ENCODE data around the gene STIM1.
"Not testable (repeated sequence)": the region's sequence is repeated elsewhere in the genome, so short reads cannot be mapped to it uniquely, and the experiment has no call there.

Gene STIM1

DNA sequence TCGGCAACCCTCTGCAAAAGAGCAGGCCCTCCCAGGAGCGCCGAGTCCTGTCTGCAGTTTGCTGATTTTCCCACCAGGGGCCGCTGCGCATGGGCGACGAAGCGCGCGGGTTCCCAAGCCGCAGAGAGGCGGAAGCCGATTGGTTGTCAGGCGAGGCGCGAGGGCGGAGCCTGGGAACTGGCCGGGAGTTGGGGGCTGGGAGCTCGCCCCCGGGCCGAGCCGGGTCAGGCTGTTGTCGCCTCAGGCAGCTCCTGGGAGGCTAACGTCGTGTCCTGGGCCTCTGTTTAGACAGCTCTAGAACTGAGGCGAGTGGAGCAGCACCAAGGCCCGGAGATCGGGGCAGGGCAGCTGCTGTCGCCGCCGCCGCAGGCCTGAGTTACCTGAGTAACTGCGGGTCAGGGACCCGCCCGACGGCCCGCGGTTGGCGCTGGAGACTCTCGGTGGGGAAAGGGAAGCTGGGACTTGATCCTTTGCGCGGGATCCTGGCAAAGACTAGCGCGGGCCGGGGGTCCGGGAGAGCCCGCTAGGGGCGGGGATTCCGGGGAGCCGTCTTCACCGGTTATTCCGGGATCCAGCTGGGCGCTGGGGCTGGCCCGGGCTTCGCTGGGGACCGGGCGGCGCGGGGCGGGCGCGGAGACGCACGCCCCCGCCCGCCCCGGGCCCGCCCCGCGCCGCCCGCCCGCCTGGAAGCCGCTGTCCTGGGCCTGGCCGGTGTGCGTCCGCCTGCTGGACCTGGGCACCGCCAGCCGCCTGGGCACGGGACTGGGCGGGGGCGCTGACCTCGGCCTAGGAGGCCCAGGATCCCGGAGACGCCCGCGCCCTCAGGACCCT, at the start of gene STIM1:
TSS of gene STIM1 (plus strand) at position 688 of the 831 bp plus-strand sequence. CDS start 607 bp downstream, outside the sequence.
- peak; percentile 85 for ATAC-seq
- Mint-ChIP-seq H3K9me3 (no peaks in the 10 kb centered on the region), H3K4me1 (peaks cover 62% of the 10 kb centered on the region), H3K4me3 (peak within 1 kb of the TSS; percentile 97 to 99), H3K27ac (peak within 1 kb of the TSS; percentile 99), H3K27me3 (no peaks in the 10 kb centered on the region)
- peak; percentile 100 for DNase-seq

DNA sequence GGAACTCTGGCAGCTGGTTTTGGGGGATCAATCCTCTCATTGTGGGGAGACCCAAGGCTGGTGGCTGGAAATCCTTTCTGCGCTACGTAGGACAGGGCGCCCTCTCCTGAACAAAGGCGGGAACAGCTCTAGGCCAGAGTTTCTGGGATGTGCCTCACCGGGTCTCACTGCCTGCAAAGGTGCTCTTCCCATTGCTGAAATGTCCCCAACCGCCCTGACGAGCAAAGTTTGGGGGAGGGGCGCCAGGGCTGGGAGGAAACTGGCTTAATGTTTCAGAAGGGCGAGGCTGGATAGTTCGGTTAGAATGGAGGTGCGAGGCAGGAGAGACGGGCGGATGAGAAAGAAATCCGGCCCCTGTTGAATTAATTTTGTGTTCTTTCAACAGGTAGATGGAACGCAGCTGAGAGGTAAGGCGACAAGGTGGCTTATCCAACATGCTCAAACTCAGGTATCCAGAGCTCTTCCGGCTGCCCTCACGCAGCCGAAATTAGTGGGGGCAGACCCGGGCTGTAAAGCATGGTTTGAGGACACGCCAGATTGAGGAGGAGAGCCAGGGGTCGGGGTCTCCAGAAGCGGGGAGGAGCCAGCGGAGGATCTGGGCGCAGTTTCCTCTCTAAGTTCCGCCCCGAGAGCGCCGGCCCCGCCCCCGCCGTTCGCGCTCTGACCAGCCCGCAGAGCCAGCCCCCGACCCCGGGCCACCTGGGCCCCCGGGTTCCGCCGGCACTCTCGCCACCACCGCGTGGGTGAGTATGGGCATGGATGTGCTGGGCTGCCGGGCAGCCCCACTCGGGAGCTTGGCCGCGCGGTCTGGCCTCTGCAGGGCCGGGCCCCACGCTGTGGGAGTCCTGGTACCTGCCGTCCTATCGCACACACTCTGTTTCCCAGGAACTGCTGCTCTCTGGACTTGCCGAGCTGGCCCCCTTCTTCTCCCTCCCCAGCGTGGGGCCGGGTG, 47.3 kb upstream of the STIM1 start, which contains the start of gene PGAP2:
TSS of gene PGAP2 (plus strand) at position 652 of the 952 bp plus-strand sequence. CDS start 2,700 bp downstream, outside the sequence.
- Mint-ChIP-seq H3K27ac (peak within 1 kb of the TSS; percentile 78 to 91), H3K27me3 (no peaks in the 10 kb centered on the region), H3K9me3 (no peaks in the 10 kb centered on the region), H3K4me3 (peak within 1 kb of the TSS; percentile 93 to 98), H3K4me1 (peaks cover 43% of the 10 kb centered on the region)
- peak; percentile 72 for ATAC-seq
- DNase-seq = peak; percentile 46 to 60

DNA sequence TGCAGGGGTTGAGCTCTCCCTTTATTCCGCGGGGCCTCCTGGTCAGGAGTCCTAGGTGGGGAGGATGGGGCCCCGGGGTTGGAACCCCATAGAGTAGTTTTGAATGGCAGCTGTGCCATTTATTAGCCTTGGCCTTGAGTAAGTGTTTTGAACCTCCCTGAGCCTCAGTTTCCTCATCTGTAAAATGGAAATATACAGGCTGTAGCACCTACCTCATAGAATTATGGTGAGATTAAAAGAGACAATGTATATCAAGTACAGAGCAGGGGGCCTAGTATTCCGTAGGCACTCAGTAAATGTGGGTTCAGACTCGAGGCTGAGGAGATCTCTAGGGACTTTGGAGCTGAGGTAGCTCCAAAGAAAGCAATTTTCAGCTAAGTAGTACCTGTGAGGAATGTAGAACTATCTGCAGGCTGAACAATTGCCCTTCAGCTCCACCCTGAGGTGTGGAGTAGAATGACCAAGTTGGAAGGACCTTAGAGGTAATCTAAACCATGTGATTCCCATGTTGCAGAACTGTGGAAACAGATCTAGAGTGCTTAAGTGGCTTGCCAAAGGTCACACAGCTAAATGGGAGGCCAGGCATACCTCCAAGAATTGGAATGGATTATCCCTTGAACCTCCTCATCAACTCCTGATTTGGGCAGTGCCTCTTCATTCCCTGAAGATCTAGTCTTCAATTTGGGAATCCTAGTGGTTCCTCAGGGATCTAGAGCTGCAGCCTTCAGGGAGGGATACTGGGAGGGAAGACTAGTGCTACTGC, 46.4 kb upstream of the STIM1 start:
- no peaks in the 10 kb centered on the region for H3K27me3 Mint-ChIP-seq
- peak overlapping the region; percentile 93 to 98 for H3K4me3 Mint-ChIP-seq
- peak in 1 of 2 donors; percentile 60 for DNase-seq
- H3K4me1 Mint-ChIP-seq = peaks cover 40% of the 10 kb centered on the region
- no peaks in the 10 kb centered on the region for H3K9me3 Mint-ChIP-seq
- H3K27ac Mint-ChIP-seq = peak overlapping the region in 1 of 2 donors; percentile 39
- peak; percentile 90 for ATAC-seq

DNA sequence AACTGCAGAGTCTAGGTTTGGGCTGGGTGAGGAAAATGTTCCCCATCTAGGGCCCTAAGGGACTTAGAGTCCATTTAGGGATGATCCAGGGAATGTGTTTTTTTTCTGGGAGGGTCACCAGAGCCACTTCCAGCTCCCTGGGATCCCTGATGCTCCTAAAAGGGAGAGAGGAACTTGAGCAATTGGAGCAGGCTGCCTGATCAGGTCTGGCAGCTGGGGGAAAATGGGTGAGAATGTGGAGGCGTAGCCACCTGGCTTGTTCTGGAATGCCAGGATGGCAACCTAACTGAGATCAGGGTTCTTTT, 45.9 kb upstream of the STIM1 start:
- ATAC-seq (no peak), DNase-seq (no peak)
- H3K27ac Mint-ChIP-seq = no peak overlapping the region
- H3K9me3 Mint-ChIP-seq = no peaks in the 10 kb centered on the region
- H3K27me3 Mint-ChIP-seq = no peaks in the 10 kb centered on the region
- H3K4me3 Mint-ChIP-seq = no peak overlapping the region
- peaks cover 36% of the 10 kb centered on the region for H3K4me1 Mint-ChIP-seq

DNA sequence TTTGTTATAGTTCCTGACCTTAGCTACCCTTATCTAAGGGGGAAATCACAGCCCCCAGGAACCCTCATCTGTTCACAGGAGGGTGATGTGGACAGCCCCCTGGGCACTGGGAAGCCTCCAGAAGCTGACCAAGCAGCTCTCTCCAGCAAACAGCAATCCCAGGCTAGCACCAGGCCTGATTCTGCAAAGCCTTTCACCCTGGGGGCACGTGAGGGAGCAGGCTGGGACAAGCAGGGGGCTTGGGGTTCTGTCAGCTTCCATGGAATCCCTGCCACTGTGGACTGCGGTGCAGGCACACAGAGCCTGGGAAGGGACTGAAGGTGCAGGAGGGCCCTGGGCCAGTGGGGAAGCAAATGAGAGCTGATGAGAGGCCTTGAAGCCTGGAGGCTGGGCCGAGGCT, 45.0 kb upstream of the STIM1 start:
- no peak overlapping the region for H3K4me3 Mint-ChIP-seq
- no peaks in the 10 kb centered on the region for H3K9me3 Mint-ChIP-seq
- no peak overlapping the region for H3K27ac Mint-ChIP-seq
- H3K4me1 Mint-ChIP-seq = peaks cover 36% of the 10 kb centered on the region
- DNase-seq (no peak), ATAC-seq (no peak)
- H3K27me3 Mint-ChIP-seq = no peaks in the 10 kb centered on the region

DNA sequence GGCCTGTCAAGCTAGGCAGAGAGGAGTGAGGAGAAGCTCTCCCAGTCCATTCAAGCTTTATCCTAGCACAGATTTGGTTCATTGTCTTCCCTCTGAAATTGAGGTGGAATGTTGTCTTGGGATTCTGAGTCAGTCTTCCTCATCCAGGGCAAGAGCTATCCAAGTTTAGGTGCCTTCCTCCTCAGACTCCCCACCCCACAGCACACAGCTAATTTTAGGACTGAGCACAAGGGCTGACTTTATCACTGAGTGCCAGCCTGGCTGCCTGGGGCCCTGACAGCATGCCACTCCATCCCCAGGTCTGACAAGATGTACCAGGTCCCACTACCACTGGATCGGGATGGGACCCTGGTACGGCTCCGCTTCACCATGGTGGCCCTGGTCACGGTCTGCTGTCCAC, 44.5 kb upstream of the STIM1 start:
- H3K4me3 Mint-ChIP-seq = no peak overlapping the region
- no peaks in the 10 kb centered on the region for H3K27me3 Mint-ChIP-seq
- H3K27ac Mint-ChIP-seq = no peak overlapping the region
- DNase-seq (no peak), ATAC-seq (no peak)
- H3K4me1 Mint-ChIP-seq = peaks cover 36% of the 10 kb centered on the region
- no peaks in the 10 kb centered on the region for H3K9me3 Mint-ChIP-seq

DNA sequence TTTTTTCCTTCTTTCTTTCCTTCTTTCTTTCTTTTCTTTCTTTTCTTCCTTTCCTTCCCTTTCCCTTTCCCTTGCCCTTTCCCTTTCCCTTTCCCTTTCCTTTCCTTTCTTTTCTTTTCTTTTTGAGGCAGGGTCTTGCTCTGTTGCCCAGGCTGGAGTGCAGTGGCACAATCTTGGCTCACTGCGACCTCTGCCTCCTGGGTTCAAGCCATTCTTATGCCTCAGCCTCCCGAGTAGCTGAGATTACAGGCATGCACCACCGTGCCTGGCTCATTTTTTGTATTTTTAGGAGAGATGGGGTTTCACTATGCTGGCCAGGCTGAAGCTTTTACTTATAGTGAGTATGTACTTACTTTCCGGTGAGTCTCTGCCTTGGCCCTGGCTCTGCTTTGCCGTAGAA, 40.6 kb upstream of the STIM1 start:
- not testable (repeated sequence) for H3K4me3 Mint-ChIP-seq, H3K27ac Mint-ChIP-seq, H3K9me3 Mint-ChIP-seq, ATAC-seq, H3K27me3 Mint-ChIP-seq, DNase-seq
- peaks cover 11% of the 10 kb centered on the region for H3K4me1 Mint-ChIP-seq

DNA sequence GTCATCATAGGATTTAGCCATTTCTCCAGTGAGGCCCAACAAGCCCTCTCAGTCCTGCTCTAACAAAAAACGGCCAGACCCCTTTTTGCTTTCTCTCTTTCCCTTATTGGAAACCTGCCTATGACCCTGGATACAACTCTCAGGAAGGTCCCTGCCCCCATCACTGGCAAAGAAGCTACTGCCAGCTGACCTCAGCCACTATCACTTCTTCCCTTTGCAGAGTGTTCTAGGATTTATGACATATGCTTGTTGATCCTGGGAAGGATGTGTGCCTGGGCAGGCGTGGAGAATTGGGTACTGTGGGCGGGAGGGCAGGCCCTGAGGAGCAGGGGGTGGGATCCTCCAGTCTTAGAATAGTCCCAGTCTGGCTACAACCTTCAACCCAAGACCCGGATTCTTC, 39.6 kb upstream of the STIM1 start:
- peaks cover 8% of the 10 kb centered on the region for H3K4me1 Mint-ChIP-seq
- no peaks in the 10 kb centered on the region for H3K27me3 Mint-ChIP-seq
- DNase-seq (no peak), ATAC-seq (no peak)
- no peak overlapping the region for H3K4me3 Mint-ChIP-seq
- no peak overlapping the region for H3K27ac Mint-ChIP-seq
- H3K9me3 Mint-ChIP-seq = no peaks in the 10 kb centered on the region

DNA sequence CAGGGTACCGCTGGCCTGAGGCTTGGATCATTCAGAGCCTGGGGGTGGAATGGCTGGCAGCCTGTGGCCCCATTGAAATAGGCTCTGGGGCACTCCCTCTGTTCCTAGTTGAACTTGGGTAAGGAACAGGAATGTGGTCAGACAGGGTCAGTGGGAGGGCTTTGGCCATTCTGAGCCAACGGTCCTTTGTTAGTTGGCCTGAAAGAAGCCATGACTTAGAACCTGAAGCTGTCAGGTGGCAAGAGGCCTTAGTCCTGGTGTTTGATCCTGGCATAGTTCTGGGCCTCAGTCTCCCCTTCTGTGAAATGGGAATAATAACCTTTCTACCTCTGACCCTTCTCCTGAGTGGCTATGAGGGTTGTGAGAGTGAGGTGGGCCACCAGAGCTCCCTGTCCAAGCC, 38.8 kb upstream of the STIM1 start:
- DNase-seq (no peak), ATAC-seq (no peak)
- Mint-ChIP-seq H3K9me3 (no peaks in the 10 kb centered on the region), H3K27ac (no peak overlapping the region), H3K4me3 (no peak overlapping the region), H3K27me3 (no peaks in the 10 kb centered on the region), H3K4me1 (no peaks in the 10 kb centered on the region)

DNA sequence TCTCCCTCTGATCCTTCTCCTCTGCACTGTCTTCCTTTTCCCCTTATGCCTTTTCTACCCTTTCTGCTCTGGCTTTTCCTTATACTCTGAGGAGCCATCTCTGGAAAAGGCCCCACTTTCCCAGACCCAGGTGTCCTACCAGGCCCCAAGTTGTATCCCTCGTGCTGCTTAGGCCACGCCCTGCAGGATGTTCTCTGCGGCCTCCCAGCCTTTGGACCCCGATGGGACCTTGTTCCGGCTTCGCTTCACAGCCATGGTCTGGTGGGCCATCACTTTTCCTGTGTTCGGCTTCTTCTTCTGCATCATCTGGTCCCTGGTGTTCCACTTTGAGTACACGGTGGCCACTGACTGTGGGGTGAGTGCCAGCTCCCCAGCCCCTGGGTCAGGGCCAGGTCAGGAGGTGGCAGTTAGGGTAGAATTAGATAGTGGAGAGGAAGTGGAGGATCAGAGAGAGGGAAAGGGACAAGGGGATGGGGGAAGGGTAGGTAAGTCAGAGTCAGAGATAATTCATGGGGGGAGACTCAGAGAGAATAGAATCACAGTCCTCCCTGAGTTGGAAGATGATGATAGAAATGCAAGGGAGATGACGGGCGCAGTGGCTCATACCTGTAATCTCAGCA, 38.2 kb upstream of the STIM1 start:
- ATAC-seq = no peak
- Mint-ChIP-seq H3K4me1 (no peaks in the 10 kb centered on the region), H3K4me3 (no peak overlapping the region), H3K27me3 (no peaks in the 10 kb centered on the region), H3K9me3 (no peaks in the 10 kb centered on the region), H3K27ac (peak overlapping the region in 1 of 2 donors; percentile 83)
- no peak for DNase-seq

DNA sequence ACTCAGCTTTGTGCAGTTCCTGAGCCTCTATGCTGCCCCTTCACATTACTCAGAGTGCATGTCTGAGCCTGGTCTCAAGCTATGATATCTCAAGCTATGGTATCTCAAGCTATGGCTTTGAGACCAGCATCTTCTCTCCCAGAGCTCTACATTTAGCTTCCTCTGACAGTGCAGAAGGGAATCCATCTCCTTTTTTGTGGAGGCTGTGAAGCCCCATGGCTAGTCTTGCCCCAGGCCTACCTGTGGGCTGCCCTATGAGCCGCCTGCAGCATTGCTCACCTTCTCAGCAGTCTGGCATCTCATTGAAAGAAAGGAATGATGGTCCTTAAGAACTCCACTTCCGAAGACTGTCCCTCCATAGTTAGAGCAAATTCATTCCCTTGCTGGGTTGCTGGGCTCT, 34.5 kb upstream of the STIM1 start:
- Mint-ChIP-seq H3K4me3 (no peak overlapping the region), H3K27ac (no peak overlapping the region), H3K9me3 (no peaks in the 10 kb centered on the region), H3K27me3 (no peaks in the 10 kb centered on the region), H3K4me1 (peaks cover 24% of the 10 kb centered on the region)
- ATAC-seq (no peak), DNase-seq (no peak)

DNA sequence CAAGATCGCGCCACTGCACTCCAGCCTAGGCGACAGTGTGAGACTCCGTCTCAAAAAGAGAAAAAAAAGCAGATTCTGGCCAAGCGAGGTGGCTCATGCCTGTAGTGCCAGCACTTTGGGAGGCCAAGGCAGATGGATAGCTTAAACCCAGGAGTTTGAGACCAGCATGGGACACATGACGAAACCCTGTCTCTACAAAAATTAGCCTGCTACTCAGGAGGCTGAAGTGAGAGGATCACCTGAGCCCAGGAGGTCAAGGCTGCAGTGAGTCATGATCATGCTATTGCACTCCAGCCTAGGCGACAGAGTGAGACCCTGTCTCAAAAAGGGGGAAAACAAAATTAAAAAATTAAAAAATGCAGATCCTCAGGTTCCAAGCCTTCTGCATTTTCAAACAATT, 33.2 kb upstream of the STIM1 start:
- Mint-ChIP-seq H3K4me3 (no peak overlapping the region), H3K27ac (no peak overlapping the region), H3K4me1 (peaks cover 37% of the 10 kb centered on the region), H3K9me3 (no peaks in the 10 kb centered on the region), H3K27me3 (no peaks in the 10 kb centered on the region)
- DNase-seq (no peak), ATAC-seq (no peak)

DNA sequence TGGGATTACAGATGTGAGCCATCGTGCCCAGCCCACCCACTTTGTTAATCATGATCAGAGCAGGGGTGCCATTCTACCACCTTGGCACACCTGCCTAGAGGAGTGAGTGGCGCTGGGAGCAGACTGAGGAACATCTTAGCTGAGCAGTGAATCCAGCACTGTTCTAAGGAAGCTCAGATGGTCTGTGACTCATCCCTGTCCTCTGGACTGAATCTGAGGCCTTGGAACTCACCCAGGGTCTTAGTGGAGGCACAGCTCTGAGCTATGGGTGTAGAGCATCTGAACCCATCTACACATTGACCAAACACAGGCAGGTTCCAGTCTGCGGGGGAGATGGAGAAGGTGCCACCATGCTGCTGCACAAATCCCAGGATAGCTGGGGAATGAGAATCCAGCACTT, 32.2 kb upstream of the STIM1 start:
- no peaks in the 10 kb centered on the region for H3K9me3 Mint-ChIP-seq
- ATAC-seq (no peak), DNase-seq (no peak)
- H3K27ac Mint-ChIP-seq = no peak overlapping the region
- peaks cover 46% of the 10 kb centered on the region for H3K4me1 Mint-ChIP-seq
- no peaks in the 10 kb centered on the region for H3K27me3 Mint-ChIP-seq
- H3K4me3 Mint-ChIP-seq = no peak overlapping the region

DNA sequence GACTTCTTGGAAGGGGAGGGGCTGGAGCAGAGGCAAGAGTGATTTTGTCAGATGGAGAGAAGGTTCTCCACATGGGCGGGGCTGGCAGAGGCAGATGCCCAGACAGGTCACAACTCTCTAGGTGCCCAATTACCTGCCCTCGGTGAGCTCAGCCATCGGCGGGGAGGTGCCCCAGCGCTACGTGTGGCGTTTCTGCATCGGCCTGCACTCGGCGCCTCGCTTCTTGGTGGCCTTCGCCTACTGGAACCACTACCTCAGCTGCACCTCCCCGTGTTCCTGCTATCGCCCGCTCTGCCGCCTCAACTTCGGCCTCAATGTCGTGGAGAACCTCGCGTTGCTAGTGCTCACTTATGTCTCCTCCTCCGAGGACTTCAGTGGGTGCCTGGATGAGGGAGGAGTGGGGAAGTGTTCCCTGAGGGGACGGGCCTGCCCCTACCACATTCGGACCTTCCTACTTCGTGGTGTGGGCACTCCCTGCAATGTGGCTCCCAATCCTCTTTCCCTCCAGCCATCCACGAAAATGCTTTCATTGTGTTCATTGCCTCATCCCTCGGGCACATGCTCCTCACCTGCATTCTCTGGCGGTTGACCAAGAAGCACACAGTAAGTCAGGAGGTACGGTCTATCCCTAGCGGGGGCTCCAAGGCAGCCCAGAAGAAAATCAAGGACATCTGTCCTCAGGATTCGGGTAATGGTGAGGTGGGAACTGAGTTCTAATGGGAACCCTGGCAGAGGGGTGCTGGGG, 31.5 kb upstream of the STIM1 start:
- DNase-seq (no peak), ATAC-seq (no peak)
- Mint-ChIP-seq H3K9me3 (no peaks in the 10 kb centered on the region), H3K4me1 (peaks cover 46% of the 10 kb centered on the region), H3K27ac (peak overlapping the region in 1 of 2 donors; percentile 24), H3K27me3 (no peaks in the 10 kb centered on the region), H3K4me3 (no peak overlapping the region)
